Measurements from ENCODE around the gene ANGPT4. TPM values are rescaled to one million over a fixed set of nuclear protein-coding genes. Genes with fewer than 3 reads are reported as not detected.
"Not testable (repeated sequence)": the region's sequence is repeated elsewhere in the genome, so short reads cannot be mapped to it uniquely, and the experiment has no call there.

Gene ANGPT4
- total RNA-seq, 1 donor = not detected

DNA sequence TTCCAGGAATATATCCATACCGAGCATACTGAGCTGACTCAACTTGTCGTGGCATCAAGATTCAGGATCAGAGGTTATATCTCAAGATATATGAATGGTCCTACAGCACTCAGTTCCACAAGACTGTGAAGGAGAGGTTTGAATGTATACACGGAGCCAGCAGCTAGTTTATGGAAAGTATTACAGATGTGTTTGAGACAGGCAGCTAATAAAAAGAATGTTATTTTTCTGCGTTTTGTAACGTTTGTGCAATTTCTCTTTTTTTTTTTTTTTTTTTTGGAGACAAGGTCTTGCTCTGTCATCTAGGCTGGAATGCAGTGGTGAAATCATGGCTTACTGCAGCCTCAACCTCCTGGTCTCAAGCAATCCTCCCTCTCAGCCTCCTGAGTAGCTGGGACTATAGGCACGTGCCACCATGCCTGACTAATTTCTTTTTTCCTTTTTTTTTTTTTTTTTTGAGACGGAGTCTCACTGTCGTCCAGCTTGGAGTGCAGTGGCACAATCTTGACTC lies 86.1 kb downstream of the ANGPT4 start:
- no peak overlapping the region for H3K4me3 ChIP-seq (ENCODE audit: low read depth, low read length)
- TF ChIP-seq, protein P1, sequence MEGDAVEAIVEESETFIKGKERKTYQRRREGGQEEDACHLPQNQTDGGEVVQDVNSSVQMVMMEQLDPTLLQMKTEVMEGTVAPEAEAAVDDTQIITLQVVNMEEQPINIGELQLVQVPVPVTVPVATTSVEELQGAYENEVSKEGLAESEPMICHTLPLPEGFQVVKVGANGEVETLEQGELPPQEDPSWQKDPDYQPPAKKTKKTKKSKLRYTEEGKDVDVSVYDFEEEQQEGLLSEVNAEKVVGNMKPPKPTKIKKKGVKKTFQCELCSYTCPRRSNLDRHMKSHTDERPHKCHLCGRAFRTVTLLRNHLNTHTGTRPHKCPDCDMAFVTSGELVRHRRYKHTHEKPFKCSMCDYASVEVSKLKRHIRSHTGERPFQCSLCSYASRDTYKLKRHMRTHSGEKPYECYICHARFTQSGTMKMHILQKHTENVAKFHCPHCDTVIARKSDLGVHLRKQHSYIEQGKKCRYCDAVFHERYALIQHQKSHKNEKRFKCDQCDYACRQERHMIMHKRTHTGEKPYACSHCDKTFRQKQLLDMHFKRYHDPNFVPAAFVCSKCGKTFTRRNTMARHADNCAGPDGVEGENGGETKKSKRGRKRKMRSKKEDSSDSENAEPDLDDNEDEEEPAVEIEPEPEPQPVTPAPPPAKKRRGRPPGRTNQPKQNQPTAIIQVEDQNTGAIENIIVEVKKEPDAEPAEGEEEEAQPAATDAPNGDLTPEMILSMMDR (IDR thresholded peaks at IDR 0.05; ENCODE audit: insufficient read depth, low read length) = no peak
- peak; percentile 77 for DNase-seq (ENCODE audit: low read depth)

DNA sequence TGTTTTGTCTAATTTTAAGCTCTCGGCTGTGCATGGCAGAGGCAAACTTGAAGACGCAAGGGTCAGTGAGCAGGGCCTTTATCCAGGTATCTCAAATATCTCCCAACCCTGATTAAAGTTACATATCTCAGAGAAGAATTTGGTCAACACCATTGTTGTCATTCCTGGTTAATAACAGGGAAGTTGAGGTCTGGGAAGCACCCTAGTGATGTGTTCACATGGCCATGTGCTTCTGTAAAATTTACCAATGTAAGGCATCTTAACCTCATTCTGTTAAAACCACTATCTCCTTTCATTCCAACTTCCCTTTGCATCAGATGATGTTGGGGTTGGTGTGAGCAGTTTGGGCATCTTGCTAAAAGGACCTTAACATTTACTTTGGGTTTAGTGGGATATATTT lies 86.6 kb downstream of the ANGPT4 start:
- TF ChIP-seq, protein P1 (IDR thresholded peaks at IDR 0.05; ENCODE audit: insufficient read depth, low read length) = no peak
- H3K4me3 ChIP-seq (ENCODE audit: low read depth, low read length) = no peak overlapping the region
- DNase-seq (ENCODE audit: low read depth) = peak; percentile 28

DNA sequence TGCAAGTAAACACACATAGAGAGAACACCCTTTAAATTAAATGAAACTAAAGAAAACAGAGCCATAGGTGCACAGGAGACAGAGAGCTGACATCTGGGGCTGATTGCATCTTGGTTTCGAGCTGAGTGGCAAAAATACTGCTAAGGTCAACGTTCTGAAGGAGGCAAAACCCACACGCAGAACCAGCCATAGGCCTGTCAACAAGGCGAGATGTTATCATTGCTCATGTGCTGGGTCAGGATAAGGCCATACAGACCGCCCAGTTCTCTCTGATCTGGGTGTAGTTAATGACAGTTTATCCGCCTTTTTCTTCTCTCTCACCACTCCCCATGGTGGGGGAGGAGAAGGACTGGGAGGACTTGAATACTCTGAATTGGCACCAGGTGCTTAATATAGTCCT lies 87.1 kb downstream of the ANGPT4 start:
- DNase-seq (ENCODE audit: low read depth) = no peak
- no peak overlapping the region for H3K4me3 ChIP-seq (ENCODE audit: low read depth, low read length)
- TF ChIP-seq, protein P1 (IDR thresholded peaks at IDR 0.05; ENCODE audit: insufficient read depth, low read length) = no peak

DNA sequence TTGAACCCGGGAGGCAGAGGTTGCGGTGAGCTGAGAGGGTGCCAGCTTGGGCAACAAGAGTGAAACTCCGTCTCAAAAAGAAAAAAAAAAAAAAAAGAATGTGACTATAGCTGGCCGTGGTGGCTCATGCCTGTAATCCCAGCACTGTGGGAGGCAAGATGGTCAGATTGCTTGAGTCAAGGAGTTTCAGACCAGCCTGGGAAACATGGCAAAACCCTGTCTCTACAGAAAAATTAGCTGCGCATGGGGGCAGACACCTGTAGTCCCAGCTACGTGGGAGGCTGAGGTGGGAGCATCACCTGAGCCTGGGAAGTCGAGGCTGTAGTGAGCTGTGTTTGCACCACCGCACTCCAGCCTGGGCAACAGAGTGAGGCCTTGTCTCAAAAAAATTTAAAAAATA lies 88.2 kb downstream of the ANGPT4 start:
- not testable (repeated sequence) for H3K4me3 ChIP-seq (ENCODE audit: low read depth, low read length); DNase-seq (ENCODE audit: low read depth)

DNA sequence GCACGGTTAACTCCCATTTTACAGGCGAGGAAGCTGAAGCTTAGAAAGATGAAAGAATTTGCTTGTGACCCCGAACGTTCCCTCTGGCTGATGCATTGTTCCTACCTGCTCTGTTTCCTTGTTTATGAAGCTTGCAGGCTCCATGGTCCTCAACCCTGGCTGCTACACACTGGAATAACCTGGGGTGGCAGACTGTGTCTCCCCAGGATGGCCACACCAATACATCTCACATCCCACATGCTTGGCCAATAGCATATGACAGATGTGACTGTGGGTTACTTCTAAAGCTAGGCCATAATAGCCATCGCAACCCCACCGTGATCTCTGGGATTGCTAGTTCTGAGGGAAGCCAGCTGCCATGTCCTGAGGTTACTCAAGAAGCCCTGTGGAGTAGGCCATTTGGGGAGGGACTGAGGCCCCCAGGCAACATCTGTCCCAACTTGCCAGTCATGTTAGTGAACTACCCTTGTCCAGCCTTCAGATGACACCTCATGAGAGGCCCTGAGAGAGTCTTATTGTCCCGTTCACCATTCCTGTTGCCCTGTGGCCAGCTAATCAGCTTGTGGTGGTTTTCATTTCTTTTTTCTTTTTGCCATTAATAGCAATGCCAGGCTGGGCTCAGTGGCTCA lies 89.3 kb downstream of the ANGPT4 start:
- DNase-seq (ENCODE audit: low read depth) = no peak
- no peak overlapping the region for H3K4me3 ChIP-seq (ENCODE audit: low read depth, low read length)
- TF ChIP-seq, protein P1 (IDR thresholded peaks at IDR 0.05; ENCODE audit: insufficient read depth, low read length) = no peak

DNA sequence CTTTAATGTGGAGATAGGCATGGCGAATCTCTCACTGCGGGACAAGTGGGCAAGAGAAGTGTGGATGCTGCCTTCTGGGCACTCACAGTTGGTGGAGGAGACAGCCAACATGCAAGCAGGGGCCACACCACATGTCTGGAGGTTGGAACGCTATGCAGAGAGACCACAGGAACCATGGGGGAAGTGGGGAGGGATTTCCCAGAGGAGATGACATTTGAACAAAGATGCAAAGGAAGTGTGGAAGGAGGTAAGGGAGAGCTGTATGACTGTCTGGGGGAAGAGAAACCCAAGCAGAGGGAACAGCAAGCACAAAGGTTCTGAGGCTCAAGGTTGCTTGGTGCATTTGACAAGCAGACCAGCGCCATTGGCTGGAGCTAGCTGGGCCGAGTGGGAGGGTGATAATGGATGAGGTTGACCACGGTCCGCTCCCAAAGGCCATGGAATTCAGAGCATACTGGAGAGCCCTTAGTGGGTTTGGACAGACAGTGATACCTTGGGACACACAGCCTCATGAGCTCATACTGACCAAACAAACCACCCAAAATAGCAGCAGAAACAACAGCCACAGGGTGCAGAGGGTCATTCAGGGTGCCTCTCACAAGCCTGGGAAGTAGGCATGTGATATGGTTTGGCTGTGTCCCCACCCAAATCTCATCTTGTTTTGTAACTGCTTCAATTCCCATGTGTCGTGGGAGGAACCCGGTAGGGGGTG lies 90.3 kb downstream of the ANGPT4 start:
- no peak overlapping the region for H3K4me3 ChIP-seq (ENCODE audit: low read depth, low read length)
- TF ChIP-seq, protein P1 (IDR thresholded peaks at IDR 0.05; ENCODE audit: insufficient read depth, low read length) = no peak
- no peak for DNase-seq (ENCODE audit: low read depth)

DNA sequence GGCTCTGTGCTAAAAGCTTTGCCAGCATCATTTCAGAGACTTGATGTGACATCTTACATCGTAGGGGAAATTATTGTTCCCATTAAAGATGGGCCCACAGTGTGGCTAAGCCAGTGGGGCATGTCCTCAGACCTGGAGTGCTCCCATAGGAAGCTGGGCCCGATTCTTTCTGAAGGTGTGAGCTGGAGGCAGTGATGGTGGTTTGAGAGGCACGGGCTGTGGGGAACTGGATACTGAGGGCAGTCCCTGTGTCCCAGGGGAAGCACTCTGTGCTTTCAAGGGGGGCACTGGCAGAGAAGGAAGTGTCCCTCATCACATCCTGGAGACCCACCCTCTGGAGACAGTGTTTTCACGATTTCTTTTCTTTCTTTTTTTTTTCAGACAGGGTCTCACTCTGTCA lies 91.2 kb downstream of the ANGPT4 start:
- DNase-seq (ENCODE audit: low read depth) = no peak
- H3K4me3 ChIP-seq (ENCODE audit: low read depth, low read length) = no peak overlapping the region
- TF ChIP-seq, protein P1 (IDR thresholded peaks at IDR 0.05; ENCODE audit: insufficient read depth, low read length) = no peak
